Osteoblast (primary cell): ENCODE data around the gene CARD14. TPM values are rescaled to one million over a fixed set of nuclear protein-coding genes. Genes with fewer than 3 reads are reported as not detected.

Source experiments
- DNase-seq: peaks from one replicate; pipeline ENCODE4 v3.0.0; 2011; ENCODE audit warnings: low spot score, mixed read lengths; ENCODE audit not compliant: insufficient read length; ENCODE audit errors: missing footprints
- H2AFZ ChIP-seq: 2 replicates; pipeline ENCODE4 v1.6.0; 2011; ENCODE audit warnings: mild to moderate bottlenecking, low read length
- H3K27ac ChIP-seq: 2 replicates; pipeline ENCODE4 v1.5.1; 2011; ENCODE audit warnings: mild to moderate bottlenecking, low read depth, low read length, moderate library complexity
- H3K27me3 ChIP-seq: 2 replicates; pipeline ENCODE4 v1.6.0; 2012; ENCODE audit warnings: mild to moderate bottlenecking, control low read depth, inconsistent platforms, low read length, moderate library complexity; ENCODE audit not compliant: insufficient read depth
- H3K36me3 ChIP-seq: 2 replicates; pipeline ENCODE4 v1.5.1; 2011; ENCODE audit warnings: mild to moderate bottlenecking, low read length, control low read depth, moderate library complexity; ENCODE audit not compliant: insufficient read depth
- H3K4me1 ChIP-seq: 2 replicates; pipeline ENCODE4 v1.5.1; 2011; ENCODE audit warnings: mild to moderate bottlenecking, low read length, control low read depth, moderate library complexity; ENCODE audit not compliant: insufficient read depth
- H3K4me2 ChIP-seq: 2 replicates; pipeline ENCODE4 v1.6.0; 2011; ENCODE audit warnings: mild to moderate bottlenecking, low read length; ENCODE audit not compliant: insufficient read depth
- H3K4me3 ChIP-seq: fragments of 200-600 bp; sonication (generic); 3 replicates; pipeline ENCODE4 v1.5.1; 2012; ENCODE audit warnings: mild to moderate bottlenecking, low read length, inconsistent platforms; ENCODE audit not compliant: insufficient read depth
- H3K79me2 ChIP-seq: 2 replicates; pipeline ENCODE4 v1.6.0; 2012; ENCODE audit warnings: mild to moderate bottlenecking, low read length, control low read depth, inconsistent platforms; ENCODE audit not compliant: insufficient read depth
- H3K9me3 ChIP-seq: 2 replicates; pipeline ENCODE4 v1.5.1; 2011; ENCODE audit warnings: low read depth, low read length, control low read depth
- H4K20me1 ChIP-seq: 2 replicates; pipeline ENCODE4 v1.6.0; 2012; ENCODE audit warnings: mild to moderate bottlenecking, low read length, control low read depth; ENCODE audit not compliant: insufficient read depth
- total RNA-seq: library from RNA; depleted of rRNA; stranded (reverse); fragments of >200 nt; gene quantifications from 2 replicates; pipeline ENCODE4 v1.2.3, GENCODE V29; 2012
- TF ChIP-seq, protein P1 (sequence below): IDR thresholded peaks from 2 replicates; pipeline ENCODE4 v1.5.1; 2011; ENCODE audit warnings: mild to moderate bottlenecking, low read depth, low read length, moderate library complexity; ENCODE audit errors: extremely low read depth

The CARD14 gene
- total RNA-seq, 1 donor: not detected

DNA sequence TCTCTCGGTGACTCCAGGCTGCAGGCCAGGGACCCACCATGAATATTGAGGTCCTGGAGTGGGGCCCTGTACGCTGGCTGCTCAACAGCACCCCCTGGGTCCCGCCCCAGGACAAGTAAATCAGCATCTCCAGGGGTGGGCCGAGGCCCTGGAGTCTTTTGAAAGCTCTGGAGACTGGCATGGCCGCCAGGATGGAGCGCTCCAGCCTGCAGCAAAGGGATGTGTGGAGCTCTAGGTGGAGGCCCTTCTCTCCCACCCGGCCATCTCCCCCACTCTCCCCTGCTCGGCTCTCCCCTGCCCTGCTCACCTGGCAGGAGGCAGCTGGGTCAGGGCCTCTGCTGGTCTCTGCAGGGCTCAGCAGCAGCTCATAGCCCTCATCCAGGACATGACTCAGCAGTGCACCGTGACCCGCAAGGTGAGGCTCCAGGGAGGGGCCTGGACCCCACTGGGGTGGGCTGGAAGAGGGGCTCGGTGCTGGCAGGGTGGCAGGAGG lies 33.7 kb downstream of the CARD14 start:
- Histone ChIP-seq H3K36me3 (no peaks in the 10 kb centered on the region), H4K20me1 (no peaks in the 10 kb centered on the region), H3K4me2 (no peak overlapping the region), H3K4me3 (no peak overlapping the region), H3K27me3 (no peaks in the 10 kb centered on the region), H3K79me2 (no peaks in the 10 kb centered on the region), H3K9me3 (no peaks in the 10 kb centered on the region), H2AFZ (no peak overlapping the region), H3K4me1 (no peaks in the 10 kb centered on the region), H3K27ac (no peak overlapping the region)
- TF ChIP-seq, protein P1, sequence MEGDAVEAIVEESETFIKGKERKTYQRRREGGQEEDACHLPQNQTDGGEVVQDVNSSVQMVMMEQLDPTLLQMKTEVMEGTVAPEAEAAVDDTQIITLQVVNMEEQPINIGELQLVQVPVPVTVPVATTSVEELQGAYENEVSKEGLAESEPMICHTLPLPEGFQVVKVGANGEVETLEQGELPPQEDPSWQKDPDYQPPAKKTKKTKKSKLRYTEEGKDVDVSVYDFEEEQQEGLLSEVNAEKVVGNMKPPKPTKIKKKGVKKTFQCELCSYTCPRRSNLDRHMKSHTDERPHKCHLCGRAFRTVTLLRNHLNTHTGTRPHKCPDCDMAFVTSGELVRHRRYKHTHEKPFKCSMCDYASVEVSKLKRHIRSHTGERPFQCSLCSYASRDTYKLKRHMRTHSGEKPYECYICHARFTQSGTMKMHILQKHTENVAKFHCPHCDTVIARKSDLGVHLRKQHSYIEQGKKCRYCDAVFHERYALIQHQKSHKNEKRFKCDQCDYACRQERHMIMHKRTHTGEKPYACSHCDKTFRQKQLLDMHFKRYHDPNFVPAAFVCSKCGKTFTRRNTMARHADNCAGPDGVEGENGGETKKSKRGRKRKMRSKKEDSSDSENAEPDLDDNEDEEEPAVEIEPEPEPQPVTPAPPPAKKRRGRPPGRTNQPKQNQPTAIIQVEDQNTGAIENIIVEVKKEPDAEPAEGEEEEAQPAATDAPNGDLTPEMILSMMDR: no peak
- DNase-seq: no peak

- Histone ChIP-seq H4K20me1 (peaks cover under 1% of the 10 kb centered on the region), H3K79me2 (no peaks in the 10 kb centered on the region), H3K4me2 (no peak overlapping the region), H2AFZ (no peak overlapping the region), H3K9me3 (no peaks in the 10 kb centered on the region), H3K27ac (no peak overlapping the region), H3K4me1 (no peaks in the 10 kb centered on the region), H3K4me3 (no peak overlapping the region), H3K36me3 (peaks cover 4% of the 10 kb centered on the region), H3K27me3 (no peaks in the 10 kb centered on the region)
- TF ChIP-seq, protein P1: no peak
- no peak for DNase-seq
Observed at GRCh38 chr17:80204626-80205468, 35.0 kb downstream of the CARD14 start.

DNA sequence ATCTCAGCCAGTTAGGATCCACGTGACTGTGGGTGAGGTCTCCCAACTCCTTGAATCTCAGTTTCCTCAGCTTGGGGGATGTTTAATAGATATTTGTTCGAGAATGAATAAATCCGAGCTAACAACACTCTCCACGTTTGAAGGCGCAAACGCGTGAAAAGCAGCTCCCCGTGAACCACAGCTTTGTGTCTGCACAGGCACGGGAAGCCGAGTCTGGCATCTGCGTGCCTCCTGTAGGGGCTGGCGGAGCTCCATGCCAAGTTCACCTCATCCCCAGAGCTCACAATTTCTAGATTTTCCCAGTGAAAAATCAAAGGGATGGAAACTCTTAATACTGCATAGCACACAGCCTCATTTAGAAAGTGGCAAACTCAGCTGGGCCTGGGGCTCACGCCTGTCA lies 36.0 kb downstream of the CARD14 start:
- Histone ChIP-seq H4K20me1 (peaks cover 4% of the 10 kb centered on the region), H3K4me3 (no peak overlapping the region), H3K27me3 (no peaks in the 10 kb centered on the region), H2AFZ (no peak overlapping the region), H3K79me2 (no peaks in the 10 kb centered on the region), H3K36me3 (peaks cover 6% of the 10 kb centered on the region), H3K9me3 (no peaks in the 10 kb centered on the region), H3K4me1 (no peaks in the 10 kb centered on the region), H3K4me2 (no peak overlapping the region), H3K27ac (no peak overlapping the region)
- DNase-seq: no peak
- TF ChIP-seq, protein P1: no peak

GRCh38 chr17:80208050-80208449 lies 38.2 kb downstream of the CARD14 start:
- H3K36me3 ChIP-seq: peaks cover 19% of the 10 kb centered on the region
- no peak overlapping the region for H2AFZ ChIP-seq
- TF ChIP-seq, protein P1: no peak
- no peak overlapping the region for H3K4me3 ChIP-seq
- H3K79me2 ChIP-seq: no peaks in the 10 kb centered on the region
- H3K4me1 ChIP-seq: no peaks in the 10 kb centered on the region
- peak; percentile 34 for DNase-seq
- no peak overlapping the region for H3K4me2 ChIP-seq
- no peaks in the 10 kb centered on the region for H3K27me3 ChIP-seq
- H4K20me1 ChIP-seq: peaks cover 4% of the 10 kb centered on the region
- H3K27ac ChIP-seq: no peak overlapping the region
- no peaks in the 10 kb centered on the region for H3K9me3 ChIP-seq
